WERI-Rb-1 (cell line): ENCODE results near the gene SLIT3.

Experiments used
- DNase-seq: peaks from one replicate; pipeline ENCODE4 v3.0.0-alpha.2; 2020
- H3K27ac ChIP-seq: fragments of 250-450 bp; sonication (Bioruptor Pico); 2 replicates; pipeline ENCODE4 v1.5.1; 2020; ENCODE audit warnings: mild to moderate bottlenecking, moderate library complexity
- H3K27me3 ChIP-seq: fragments of 250-450 bp; sonication (Bioruptor Pico); 2 replicates; pipeline ENCODE4 v1.5.1; 2021; ENCODE audit warnings: mild to moderate bottlenecking, low read depth, moderate library complexity; ENCODE audit not compliant: insufficient read depth, severe bottlenecking
- H3K36me3 ChIP-seq: fragments of 250-450 bp; sonication (Bioruptor Pico); 2 replicates; pipeline ENCODE4 v1.5.1; 2020; ENCODE audit warnings: mild to moderate bottlenecking, moderate library complexity
- H3K4me3 ChIP-seq: 2 replicates; pipeline ENCODE4 v1.5.1; 2011; ENCODE audit warnings: low read depth, mild to moderate bottlenecking, control low read depth, low read length
- H3K9me3 ChIP-seq: fragments of 250-450 bp; sonication (Bioruptor Pico); 2 replicates; pipeline ENCODE4 v1.5.1; 2021; ENCODE audit warnings: mild to moderate bottlenecking, moderate library complexity; ENCODE audit not compliant: severe bottlenecking
- TF ChIP-seq, protein P1 (sequence below): IDR thresholded peaks from 2 replicates; pipeline ENCODE4 v1.5.1; 2011; ENCODE audit warnings: low read depth, mild to moderate bottlenecking, control low read depth, inconsistent platforms, low read length

The SLIT3 gene

GRCh38 chr5:168614661-168615060, 686.3 kb downstream of the SLIT3 start:
- no peaks in the 10 kb centered on the region for H3K27me3 ChIP-seq
- no peak for DNase-seq
- TF ChIP-seq, protein P1, sequence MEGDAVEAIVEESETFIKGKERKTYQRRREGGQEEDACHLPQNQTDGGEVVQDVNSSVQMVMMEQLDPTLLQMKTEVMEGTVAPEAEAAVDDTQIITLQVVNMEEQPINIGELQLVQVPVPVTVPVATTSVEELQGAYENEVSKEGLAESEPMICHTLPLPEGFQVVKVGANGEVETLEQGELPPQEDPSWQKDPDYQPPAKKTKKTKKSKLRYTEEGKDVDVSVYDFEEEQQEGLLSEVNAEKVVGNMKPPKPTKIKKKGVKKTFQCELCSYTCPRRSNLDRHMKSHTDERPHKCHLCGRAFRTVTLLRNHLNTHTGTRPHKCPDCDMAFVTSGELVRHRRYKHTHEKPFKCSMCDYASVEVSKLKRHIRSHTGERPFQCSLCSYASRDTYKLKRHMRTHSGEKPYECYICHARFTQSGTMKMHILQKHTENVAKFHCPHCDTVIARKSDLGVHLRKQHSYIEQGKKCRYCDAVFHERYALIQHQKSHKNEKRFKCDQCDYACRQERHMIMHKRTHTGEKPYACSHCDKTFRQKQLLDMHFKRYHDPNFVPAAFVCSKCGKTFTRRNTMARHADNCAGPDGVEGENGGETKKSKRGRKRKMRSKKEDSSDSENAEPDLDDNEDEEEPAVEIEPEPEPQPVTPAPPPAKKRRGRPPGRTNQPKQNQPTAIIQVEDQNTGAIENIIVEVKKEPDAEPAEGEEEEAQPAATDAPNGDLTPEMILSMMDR = no peak
- no peaks in the 10 kb centered on the region for H3K36me3 ChIP-seq
- H3K9me3 ChIP-seq = no peaks in the 10 kb centered on the region
- H3K4me3 ChIP-seq = no peak overlapping the region
- H3K27ac ChIP-seq = no peak overlapping the region

DNA sequence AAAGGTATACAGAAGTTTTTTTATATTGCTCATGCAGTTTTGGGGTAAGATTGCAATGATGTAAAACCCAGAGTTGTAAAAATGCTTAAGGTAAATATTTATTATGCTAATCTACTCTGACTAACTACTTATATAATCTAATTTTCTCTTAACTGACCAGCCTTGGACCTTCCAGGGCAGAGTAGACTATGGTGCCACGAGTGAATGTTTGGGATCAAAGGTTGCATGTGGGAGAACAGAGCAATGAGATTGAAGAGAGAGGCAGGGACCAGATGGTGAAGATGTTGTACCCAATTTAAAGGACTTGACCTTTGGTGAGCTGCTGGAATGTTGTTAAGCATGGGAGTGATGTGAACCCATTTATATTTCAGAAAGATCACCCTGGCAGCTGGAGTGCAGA, 686.9 kb downstream of the SLIT3 start:
- no peak for DNase-seq
- TF ChIP-seq, protein P1 = no peak
- H3K9me3 ChIP-seq = no peaks in the 10 kb centered on the region
- H3K36me3 ChIP-seq = no peaks in the 10 kb centered on the region
- no peak overlapping the region for H3K27ac ChIP-seq
- no peaks in the 10 kb centered on the region for H3K27me3 ChIP-seq
- no peak overlapping the region for H3K4me3 ChIP-seq

- Histone ChIP-seq H3K27me3 (no peaks in the 10 kb centered on the region), H3K9me3 (no peaks in the 10 kb centered on the region), H3K4me3 (no peak overlapping the region), H3K27ac (no peak overlapping the region), H3K36me3 (no peaks in the 10 kb centered on the region)
- DNase-seq = no peak
- TF ChIP-seq, protein P1 = no peak
These were observed 687.5 kb downstream of the SLIT3 start for GRCh38 chr5:168613396-168613795.

DNA sequence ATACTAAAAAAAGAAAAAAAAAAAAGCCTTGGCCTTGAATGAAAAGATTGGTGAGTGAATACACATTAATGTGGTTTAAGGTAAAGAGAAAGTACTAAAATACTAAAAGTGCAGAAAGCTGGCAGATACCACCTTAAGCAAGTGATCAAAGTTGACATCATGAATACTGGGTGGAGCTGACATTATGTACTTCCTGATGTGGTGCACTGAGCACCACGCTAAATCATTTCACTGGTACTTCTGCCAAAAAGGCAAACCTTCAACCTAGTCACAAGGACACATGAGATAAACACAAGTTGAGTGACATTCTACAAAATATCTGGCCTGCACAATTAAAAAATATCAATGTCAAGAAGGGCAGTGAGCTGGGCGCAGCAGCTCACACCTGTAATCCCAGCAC, 687.9 kb downstream of the SLIT3 start:
- no peak for DNase-seq
- Histone ChIP-seq H3K27ac (no peak overlapping the region), H3K27me3 (no peaks in the 10 kb centered on the region), H3K36me3 (no peaks in the 10 kb centered on the region), H3K4me3 (no peak overlapping the region), H3K9me3 (no peaks in the 10 kb centered on the region)
- TF ChIP-seq, protein P1 = no peak

GRCh38 chr5:168612123-168612522, 688.8 kb downstream of the SLIT3 start:
- DNase-seq = no peak
- H3K27me3 ChIP-seq = no peaks in the 10 kb centered on the region
- H3K27ac ChIP-seq = no peak overlapping the region
- TF ChIP-seq, protein P1 = no peak
- no peaks in the 10 kb centered on the region for H3K9me3 ChIP-seq
- H3K36me3 ChIP-seq = no peaks in the 10 kb centered on the region
- no peak overlapping the region for H3K4me3 ChIP-seq
